PFSK-1 (cell line): ENCODE measurements around the gene INTS11.

Experiments used
- FOXP2 ChIP-seq: optimal IDR thresholded peaks from 2 replicates; pipeline ENCODE3; 2011; ENCODE audit warnings: borderline replicate concordance, control low read depth, inconsistent platforms; ENCODE audit not compliant: insufficient read depth; ENCODE audit errors: extremely low read length, extremely low read depth
- POLR2AphosphoS5 ChIP-seq: IDR thresholded peaks from 2 replicates; pipeline ENCODE4 v1.6.1; 2012; ENCODE audit warnings: low read depth, mild to moderate bottlenecking, control low read depth, low read length, moderate library complexity
- REST ChIP-seq, 2 experiments: IDR thresholded peaks; 2 replicates each; pipeline versions ENCODE4 v1.6.1 to v1.8.0; 2011 to 2012; ENCODE audit warnings: low read depth in 2 of 2, low read length in 2 of 2, control low read depth in 1 of 2, inconsistent platforms in 1 of 2, mild to moderate bottlenecking in 1 of 2, moderate library complexity in 1 of 2; ENCODE audit not compliant: insufficient read depth in 1 of 2
- SIN3A ChIP-seq: IDR thresholded peaks from 2 replicates; pipeline ENCODE4 v1.6.1; 2012; ENCODE audit warnings: mild to moderate bottlenecking, low read length, moderate library complexity, borderline replicate concordance; ENCODE audit not compliant: insufficient read depth
- TAF1 ChIP-seq: IDR thresholded peaks from 2 replicates; pipeline ENCODE4 v1.6.1; 2012; ENCODE audit warnings: low read length, control low read depth, borderline replicate concordance; ENCODE audit not compliant: insufficient read depth

INTS11 gene

DNA sequence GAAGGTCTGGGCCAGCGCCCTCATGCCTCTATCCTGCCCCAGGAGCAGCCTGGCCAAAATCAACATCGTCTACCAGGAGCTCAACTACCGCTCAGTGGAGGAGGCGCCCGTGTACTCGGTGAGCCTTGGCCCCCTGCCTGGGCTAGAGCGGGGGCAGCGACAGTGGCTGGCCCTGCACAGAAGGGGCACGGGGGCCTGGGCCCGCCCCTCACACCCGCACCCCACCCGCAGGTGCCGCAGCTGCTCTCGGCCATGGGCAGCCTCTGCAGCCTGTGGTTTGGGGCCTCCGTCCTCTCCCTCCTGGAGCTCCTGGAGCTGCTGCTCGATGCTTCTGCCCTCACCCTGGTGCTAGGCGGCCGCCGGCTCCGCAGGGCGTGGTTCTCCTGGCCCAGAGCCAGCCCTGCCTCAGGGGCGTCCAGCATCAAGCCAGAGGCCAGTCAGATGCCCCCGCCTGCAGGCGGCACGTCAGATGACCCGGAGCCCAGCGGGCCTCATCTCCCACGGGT lies 33.4 kb downstream of the INTS11 start:
- no peak for TF ChIP-seq FOXP2

GRCh38 chr1:1290238-1290731 lies 34.2 kb downstream of the INTS11 start:
- TF ChIP-seq FOXP2 = no peak
- TF ChIP-seq POLR2AphosphoS5 = no peak

DNA sequence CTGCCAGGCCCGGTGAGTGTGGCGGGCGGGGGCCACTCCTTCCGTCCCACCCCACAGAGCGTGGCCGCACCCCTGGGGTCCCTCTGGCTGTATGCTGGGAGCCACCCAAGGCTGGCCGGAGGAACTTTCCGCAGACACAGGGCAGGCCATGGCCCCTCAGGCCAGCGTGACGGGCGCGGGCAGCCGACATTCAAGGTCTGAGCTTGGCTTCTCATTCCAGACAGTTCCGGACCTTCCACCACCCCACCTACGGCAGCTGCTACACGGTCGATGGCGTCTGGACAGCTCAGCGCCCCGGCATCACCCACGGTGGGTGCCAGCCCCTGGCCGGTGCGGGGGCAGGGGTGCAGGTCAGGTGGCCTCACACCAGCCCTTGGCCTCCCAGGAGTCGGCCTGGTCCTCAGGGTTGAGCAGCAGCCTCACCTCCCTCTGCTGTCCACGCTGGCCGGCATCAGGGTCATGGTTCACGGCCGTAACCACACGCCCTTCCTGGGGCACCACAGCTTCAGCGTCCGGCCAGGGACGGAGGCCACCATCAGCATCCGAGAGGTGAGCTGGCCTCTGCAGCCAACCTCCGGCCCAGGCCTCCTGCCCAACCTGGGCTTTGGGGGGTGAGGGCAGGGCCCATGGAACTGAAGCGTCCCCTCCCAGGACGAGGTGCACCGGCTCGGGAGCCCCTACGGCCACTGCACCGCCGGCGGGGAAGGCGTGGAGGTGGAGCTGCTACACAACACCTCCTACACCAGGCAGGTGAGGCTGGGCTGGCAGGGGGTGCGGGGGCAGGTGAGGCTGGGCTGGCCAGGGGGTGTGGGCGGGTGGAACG lies 37.0 kb downstream of the INTS11 start:
- TF ChIP-seq SIN3A (no peak), FOXP2 (no peak), TAF1 (no peak), REST (IDR thresholded peaks at IDR 0.05; ENCODE audit: insufficient read depth in 1 of 2, low read depth in 2 of 2, low read length in 2 of 2) (no peak), POLR2AphosphoS5 (no peak)

- TF ChIP-seq FOXP2 = no peak
- TF ChIP-seq SIN3A = no peak
- TF ChIP-seq REST (IDR thresholded peaks at IDR 0.05; ENCODE audit: insufficient read depth in 1 of 2, low read depth in 2 of 2, low read length in 2 of 2) = no peak
- no peak for TF ChIP-seq POLR2AphosphoS5
- no peak for TF ChIP-seq TAF1
Observed at GRCh38 chr1:1286313-1287261, 37.9 kb downstream of the INTS11 start.

GRCh38 chr1:1285611-1286311 lies 38.7 kb downstream of the INTS11 start:
- TF ChIP-seq POLR2AphosphoS5 = no peak
- no peak for TF ChIP-seq REST (IDR thresholded peaks at IDR 0.05; ENCODE audit: insufficient read depth in 1 of 2, low read depth in 2 of 2, low read length in 2 of 2)
- TF ChIP-seq TAF1 = no peak
